NCI-H2107 treated with DMSO at 0.1 percent for 48 hours (cell line): Measurements from ENCODE around the gene TULP4.
"Not testable (repeated sequence)": the region's sequence is repeated elsewhere in the genome, so short reads cannot be mapped to it uniquely, and the experiment has no call there.

ENCODE experiments used
- DNase-seq: peaks from one replicate; lab custom pipeline; 2025; ENCODE audit not compliant: unreplicated experiment; lab: John Stamatoyannopoulos, UW

The TULP4 gene

DNA sequence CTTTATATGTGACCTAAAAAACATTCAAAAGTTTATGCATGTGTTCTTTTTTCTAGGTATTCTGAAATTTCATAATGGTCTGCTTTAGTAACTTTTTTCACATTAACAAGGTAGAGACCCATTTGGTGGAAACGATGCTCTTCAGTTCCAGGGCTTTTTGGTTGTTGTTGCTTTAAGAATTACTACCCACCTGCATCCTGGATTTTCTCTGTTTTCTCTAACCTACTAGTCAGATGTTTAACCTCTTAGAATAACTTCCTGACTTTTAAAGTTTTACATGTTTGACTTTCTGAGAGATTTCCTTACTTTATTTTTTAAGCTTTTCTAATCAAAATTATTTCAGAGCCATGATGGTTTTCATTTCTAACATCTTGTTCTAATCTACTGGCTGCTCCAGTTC, 14.9 kb downstream of the TULP4 start:
- DNase-seq, result no peak

GRCh38 chr6:158328952-158329351, 16.7 kb downstream of the TULP4 start:
- DNase-seq, result no peak

DNA sequence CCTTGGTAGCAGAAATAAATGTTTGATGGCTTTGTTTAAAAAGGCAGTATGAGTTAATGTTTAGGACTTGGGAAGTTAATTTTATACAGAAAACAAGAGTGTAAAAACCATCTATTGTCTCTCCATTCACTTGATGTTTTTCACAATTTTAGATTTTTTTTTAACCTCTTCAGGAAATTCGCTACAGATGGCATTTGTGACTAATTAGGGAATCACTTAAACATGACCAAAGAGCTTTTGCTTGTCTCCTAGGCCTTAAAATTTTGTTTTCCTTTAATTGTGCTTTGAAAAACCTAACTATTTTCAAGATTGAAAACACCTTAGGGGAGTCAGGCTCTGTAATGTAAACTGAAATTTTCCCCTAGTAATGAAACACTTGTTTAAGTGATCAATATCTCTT, 17.3 kb downstream of the TULP4 start:
- DNase-seq, result no peak

DNA sequence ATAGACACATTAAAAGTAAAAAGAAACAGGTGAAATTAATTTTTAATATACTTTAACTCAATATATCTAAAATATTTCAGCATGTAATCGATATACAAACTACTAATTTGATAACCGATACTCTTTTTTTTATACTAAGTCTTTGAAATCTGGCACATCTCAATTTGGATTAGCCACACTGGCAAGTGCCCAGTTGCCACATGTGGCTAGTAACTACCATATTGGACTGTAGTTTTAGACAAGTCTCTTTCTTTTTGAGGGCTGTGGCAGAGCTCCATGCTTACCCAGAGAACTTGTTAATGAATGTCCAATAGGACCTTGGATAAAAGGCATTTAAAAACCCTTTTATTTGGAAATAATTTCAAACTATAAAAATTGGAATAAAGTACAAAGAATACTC, 17.8 kb downstream of the TULP4 start:
- no peak for DNase-seq

DNA sequence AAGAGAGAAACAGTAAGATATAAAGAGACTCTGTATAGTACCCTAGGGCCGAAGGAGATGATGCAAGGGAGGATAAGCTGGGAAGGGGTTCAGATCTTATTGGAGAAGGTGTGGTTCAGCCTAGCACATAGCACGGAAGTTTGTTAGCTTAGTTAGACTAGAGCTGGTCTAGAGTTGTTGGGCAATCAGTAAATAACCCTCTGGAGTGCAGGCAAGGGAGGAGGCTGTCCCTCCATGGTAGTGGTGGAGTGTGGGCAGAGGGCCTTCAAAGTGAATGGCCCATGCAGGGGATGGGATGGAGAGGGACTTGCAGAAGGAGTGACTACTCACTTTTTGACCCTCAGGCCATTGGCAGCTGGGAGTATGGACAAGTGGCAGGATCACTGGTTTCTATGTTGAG, 20.0 kb downstream of the TULP4 start:
- DNase-seq, result no peak

GRCh38 chr6:158333094-158333493, 20.8 kb downstream of the TULP4 start:
- DNase-seq, result no peak

DNA sequence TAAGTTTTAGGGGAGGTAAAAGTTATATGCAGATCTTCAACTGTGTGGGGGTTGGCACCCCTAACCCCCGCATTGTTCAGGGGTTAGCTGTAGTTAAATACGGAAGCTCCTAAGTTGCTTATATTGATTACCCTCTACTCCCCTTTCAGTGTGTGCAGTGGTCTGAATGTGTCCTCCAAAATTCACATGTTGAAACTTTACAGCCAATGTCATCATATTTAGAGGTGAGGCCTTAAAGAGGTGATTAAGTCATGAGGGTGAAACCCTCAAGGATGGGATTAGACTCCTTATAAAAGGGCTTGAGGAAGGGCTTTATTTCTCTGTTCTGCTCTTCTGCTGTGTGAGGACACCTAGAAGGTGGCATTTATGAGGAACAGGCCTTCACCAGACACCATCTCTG, 22.3 kb downstream of the TULP4 start:
- DNase-seq, result no peak

DNA sequence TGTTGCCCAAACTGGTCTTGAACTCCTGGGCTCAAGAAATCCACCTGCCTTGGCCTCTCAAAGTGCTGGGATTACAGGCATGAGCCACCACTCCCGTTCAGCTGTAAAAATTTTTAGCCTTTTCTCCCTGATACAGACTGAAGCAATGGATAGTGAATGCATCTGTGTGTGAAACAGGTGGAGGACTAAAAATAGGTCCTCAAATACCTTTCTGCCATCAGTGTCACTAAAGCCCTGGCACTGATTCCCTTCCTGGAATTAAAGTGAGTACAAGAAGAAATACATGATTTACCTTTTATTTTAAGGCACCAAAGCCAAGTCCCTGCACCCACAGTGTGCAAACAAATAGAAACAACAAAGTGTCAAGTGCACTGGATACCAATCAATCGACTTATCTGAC, 25.1 kb downstream of the TULP4 start:
- no peak for DNase-seq

DNA sequence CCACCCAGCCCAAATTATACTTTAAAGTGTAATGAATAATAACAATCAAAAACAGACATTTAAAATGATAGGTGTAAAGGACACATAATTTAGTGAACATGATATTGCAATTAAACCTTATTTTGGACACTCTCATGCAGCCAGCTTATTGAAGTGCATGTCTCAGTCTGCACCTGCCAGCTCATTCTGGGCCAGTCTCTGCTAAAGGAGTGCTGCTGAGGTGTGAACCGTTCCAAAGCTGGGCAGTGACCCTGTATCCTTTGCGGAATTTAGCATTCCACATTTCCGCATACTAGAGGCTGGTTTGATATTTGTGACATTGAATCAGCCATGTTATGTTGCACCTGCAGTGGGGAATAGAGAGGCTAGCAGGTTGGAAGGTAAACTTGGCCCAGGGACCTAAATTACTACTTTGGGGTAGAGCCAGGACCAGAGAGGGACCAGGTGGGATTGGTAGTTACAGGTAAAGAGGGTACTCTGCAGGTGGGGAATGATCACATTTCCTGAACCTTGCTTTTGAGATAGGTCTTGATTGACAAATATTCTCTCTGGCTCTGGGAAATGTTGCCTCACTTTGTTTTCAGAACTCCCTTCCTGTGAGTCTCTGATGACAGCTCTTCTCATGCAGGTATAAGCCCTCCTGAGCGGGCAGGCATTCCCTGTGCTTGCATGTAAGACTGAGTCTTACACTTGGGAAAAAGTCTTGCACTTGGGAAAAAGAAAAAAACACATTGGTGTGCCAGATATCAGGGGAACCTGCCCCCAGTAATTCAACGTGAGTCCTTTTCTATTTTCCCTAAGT, 26.2 kb downstream of the TULP4 start:
- no peak for DNase-seq

GRCh38 chr6:158339197-158339596, 26.9 kb downstream of the TULP4 start:
- not testable (repeated sequence) for DNase-seq

DNA sequence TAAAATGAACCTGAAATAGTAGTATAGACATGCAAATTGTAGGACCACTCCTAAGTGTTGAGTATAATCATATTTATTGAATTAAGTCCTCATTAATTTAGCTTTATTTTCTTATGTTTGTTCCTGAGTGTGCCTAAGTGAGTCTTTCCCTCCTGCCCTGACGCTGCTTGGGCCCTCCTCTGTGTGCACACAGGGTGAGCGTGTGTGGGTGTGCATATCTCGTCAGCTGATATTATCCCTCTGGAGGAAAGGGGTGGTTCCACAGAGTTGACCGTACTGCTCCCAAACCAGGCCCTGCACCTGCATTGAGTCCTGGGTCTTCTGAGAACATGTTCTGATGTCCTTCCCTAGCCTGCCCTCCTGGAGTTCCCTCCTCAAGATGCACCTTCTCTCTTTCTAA, 28.0 kb downstream of the TULP4 start:
- no peak for DNase-seq

DNA sequence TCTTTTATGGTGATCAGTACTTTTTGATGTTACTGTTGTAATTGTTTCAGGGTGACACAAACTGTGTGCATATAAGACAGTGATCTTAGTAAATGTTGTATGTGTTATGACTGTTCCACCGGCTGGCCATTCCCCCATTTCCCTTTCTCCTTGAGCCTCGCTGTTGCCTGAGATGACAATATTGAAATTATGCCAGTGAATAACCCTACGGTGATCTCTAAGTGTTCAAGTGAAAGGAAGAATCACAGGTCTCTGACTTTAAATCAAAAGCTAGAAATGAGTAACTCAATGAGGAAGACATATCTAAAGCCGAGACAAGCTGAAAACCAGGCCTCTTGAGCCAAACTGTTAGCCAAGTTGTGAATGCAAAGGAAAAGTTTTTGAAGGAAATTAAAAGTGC, 32.3 kb downstream of the TULP4 start:
- DNase-seq, result no peak

- not testable (repeated sequence) for DNase-seq
These were observed 33.2 kb downstream of the TULP4 start for GRCh38 chr6:158345444-158345843.

DNA sequence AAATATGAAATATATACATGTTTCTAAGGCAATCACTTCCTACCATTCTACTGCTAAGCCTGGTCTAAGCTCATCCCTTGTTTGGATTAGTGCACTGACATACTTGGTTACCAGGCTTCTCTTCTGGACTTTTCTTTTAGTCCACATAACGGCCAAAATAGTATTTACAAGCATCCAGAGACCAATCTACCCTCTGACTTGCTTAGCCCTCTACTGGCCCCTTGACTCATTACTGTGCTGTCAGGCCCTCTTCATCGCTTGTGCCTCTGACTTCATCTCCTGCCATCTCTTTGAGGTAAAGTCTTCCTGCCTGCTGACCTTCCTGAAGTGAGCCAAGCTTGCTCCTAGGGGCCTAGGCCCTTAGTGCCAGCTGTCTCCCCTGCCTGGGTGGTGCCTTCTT, 35.1 kb downstream of the TULP4 start:
- DNase-seq, result no peak

GRCh38 chr6:158348737-158349504, 36.7 kb downstream of the TULP4 start:
- not testable (repeated sequence) for DNase-seq

- DNase-seq, result not testable (repeated sequence)
These were observed 37.4 kb downstream of the TULP4 start for GRCh38 chr6:158349505-158350275.

DNA sequence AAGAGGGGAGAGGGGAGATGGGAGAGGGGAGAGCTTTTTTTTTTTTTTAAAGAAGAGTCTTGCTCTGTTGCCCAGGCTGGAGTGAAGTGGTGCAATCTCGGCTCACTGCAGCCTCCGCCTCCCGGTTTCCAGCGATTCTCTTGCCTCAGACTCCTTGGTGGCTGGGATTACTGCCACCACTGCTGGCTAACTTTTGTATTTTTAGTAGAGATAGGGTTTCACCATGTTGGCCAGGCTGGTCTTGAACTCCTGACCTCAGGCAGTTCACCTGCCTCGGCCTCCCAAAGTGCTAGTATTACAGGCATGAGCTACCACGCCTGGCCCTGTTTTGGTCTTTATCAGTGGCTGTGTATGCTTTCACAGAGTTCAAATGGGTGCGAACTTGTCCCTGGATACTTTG, 38.5 kb downstream of the TULP4 start:
- DNase-seq, result not testable (repeated sequence)

DNA sequence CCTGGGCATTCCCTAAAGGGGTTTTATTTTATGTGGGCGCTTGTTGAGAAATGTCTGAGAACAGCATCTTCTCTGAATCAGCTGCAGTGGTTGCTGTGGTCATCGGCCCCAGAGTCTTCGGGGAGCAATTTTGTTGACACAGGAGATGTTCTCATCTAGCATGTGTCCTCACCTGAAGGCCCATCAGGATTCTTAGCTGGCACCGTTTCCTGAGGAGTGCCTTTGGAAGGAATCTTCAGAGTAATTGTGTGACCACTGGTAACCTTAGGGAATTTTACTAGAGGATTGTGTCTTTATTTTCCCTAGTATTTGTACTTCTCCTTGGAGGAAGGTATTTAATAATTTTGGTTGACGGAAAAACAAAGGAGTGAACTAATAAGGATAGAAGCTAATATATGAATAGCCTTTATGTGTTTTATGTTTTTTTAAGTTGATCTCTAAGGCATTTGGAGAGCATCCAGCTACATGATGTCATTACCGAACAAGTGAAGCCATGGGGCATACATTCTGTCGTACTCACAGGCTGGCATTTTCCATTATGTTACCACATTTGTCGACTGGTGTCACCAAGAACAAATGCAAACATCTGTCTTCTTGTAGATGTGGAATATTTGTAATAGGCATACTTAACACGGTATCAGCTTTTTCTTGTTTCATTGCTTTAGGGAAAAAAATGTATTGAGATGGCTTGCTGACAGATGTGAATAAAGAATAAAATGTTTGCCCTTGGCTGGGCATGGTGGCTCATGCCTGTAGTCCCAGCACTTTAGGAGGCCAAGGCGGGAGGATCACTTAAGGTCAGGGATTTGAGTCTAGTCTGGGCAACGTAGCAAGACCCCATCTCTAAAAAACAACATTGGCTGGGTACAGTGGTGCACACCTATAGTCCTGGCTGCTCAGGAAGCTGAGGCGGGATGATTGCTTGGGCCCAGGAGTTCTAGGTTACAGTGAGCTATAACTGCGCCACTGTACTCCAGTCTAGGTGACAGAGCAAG, 41.9 kb downstream of the TULP4 start:
- DNase-seq, result no peak

DNA sequence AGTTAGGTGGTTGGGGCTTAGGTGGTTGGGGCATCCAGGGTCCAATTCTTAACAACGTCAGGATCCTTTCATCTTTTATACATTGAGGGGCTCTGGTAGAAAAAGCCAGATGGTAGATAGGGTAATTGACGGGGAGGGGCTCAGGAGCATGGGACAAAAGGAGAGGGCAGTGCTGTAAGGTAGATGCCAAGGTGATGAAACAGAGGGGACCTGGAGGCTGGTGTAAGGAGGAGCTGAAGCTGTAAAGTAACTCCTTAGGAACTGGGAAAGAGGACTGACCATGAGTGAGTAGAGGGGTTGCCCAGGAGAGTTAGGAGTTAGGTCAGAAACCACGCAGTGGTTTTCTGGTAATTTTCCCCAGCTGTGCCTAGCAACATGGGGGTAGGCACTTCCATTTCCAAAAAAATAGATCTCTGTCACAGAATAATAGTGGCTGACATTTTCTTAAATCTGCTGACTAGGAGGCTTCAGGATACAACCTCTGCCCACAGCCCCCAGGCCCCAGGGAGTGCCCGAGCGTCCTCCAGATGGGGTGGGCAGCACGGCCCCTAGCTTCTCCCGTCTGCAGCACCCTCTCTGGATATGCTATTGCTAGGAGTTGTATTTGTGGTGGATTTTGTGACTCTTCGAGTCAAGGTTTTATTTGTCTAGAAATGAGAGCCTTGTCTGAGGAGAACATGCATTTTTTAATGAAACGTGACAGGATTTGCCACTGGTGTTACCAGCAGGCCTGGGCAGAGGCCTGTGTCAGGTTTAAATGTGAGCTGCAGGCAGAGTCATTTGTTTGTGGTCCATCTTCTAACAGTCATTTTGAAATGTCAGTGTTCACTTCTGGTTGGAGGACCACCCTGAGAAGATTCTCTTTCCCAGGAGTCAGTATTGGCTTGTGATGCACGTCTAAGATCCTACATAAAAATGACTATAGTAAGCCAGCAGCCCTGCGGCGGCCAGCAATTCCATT, 44.6 kb downstream of the TULP4 start:
- DNase-seq, result no peak
